HepG2 (cell line): Measurements from ENCODE around the gene PIK3C2B. TPM values are rescaled to one million over a fixed set of nuclear protein-coding genes. Genes with fewer than 3 reads are reported as not detected.

Source experiments
- EED ChIP-seq: sonication (generic); formaldehyde crosslinking; IDR thresholded peaks from 2 replicates; pipeline ENCODE4 v1.5.0; 2020; ENCODE audit warnings: mild to moderate bottlenecking, missing genetic modification reagents
- HMG20B ChIP-seq: conservative IDR thresholded peaks from 2 replicates; pipeline ENCODE4 v1.6.1; 2016; ENCODE audit warnings: missing genetic modification reagents, missing compliant biosample characterization
- HNF4A ChIP-seq: sonication (generic); formaldehyde crosslinking; IDR thresholded peaks from 2 replicates; pipeline ENCODE4 v1.4.0; 2020; ENCODE audit warnings: missing genetic modification reagents
- IKZF4 ChIP-seq: sonication (generic); formaldehyde crosslinking; IDR thresholded peaks from 2 replicates; pipeline ENCODE4 v1.5.1; 2020; ENCODE audit warnings: borderline replicate concordance, mild to moderate bottlenecking, low read depth, missing genetic modification reagents; ENCODE audit errors: not compliant biosample characterization
- IRF9 ChIP-seq: sonication (generic); formaldehyde crosslinking; IDR thresholded peaks from 2 replicates; pipeline ENCODE4 v1.8.0; 2022; ENCODE audit warnings: missing genetic modification reagents, mild to moderate bottlenecking, borderline replicate concordance
- KDM6A ChIP-seq: IDR thresholded peaks from 2 replicates; pipeline ENCODE4 v1.6.1; 2016; ENCODE audit warnings: low read depth
- KLF11 ChIP-seq: IDR thresholded peaks from 2 replicates; pipeline ENCODE4 v1.6.1; 2016; ENCODE audit warnings: missing compliant biosample characterization
- KLF12 ChIP-seq: sonication (generic); formaldehyde crosslinking; IDR thresholded peaks from 2 replicates; pipeline ENCODE4 v1.4.0; 2020; ENCODE audit warnings: missing genetic modification reagents, borderline replicate concordance
- MBD4 ChIP-seq: IDR thresholded peaks from 2 replicates; pipeline ENCODE4 v1.6.1; 2012; ENCODE audit warnings: low read length, inconsistent platforms, borderline replicate concordance
- RAD51 ChIP-seq: fragments of 450-650 bp; IDR thresholded peaks from 2 replicates; pipeline ENCODE4 v1.6.1; 2016; ENCODE audit warnings: borderline replicate concordance
- RBM22 ChIP-seq: fragments of 200-400 bp; formaldehyde crosslinking; optimal IDR thresholded peaks from 2 replicates; pipeline ENCODE3; 2017; ENCODE audit warnings: mild to moderate bottlenecking, low read length, moderate library complexity
- SMYD3 ChIP-seq: sonication (generic); formaldehyde crosslinking; IDR thresholded peaks from 2 replicates; pipeline ENCODE4 v1.8.1; 2023; ENCODE audit warnings: mild to moderate bottlenecking, missing genetic modification reagents
- SRF ChIP-seq: IDR thresholded peaks from 2 replicates; pipeline ENCODE4 v1.6.1; 2011; ENCODE audit warnings: mild to moderate bottlenecking, low read depth, low read length, moderate library complexity
- TBX3 ChIP-seq: fragments of 450-650 bp; IDR thresholded peaks from 2 replicates; pipeline ENCODE4 v1.6.1; 2017; ENCODE audit warnings: antibody characterized with exemption, mild to moderate bottlenecking, inconsistent platforms, borderline replicate concordance
- TEAD3 ChIP-seq: optimal IDR thresholded peaks from 2 replicates; pipeline ENCODE3; 2016; ENCODE audit warnings: borderline replicate concordance
- TGIF2 ChIP-seq: IDR thresholded peaks from 2 replicates; pipeline ENCODE4 v1.6.1; 2016; ENCODE audit warnings: control low read depth, missing compliant biosample characterization
- TIGD3 ChIP-seq: sonication (generic); formaldehyde crosslinking; IDR thresholded peaks from 2 replicates; pipeline ENCODE4 v1.5.1; 2020; ENCODE audit warnings: mild to moderate bottlenecking, missing genetic modification reagents, borderline replicate concordance
- U2AF1 ChIP-seq: fragments of 200-400 bp; formaldehyde crosslinking; optimal IDR thresholded peaks from 2 replicates; pipeline ENCODE3; 2017; ENCODE audit warnings: mild to moderate bottlenecking, low read depth, low read length
- ZFP1 ChIP-seq: IDR thresholded peaks from 2 replicates; pipeline ENCODE4 v1.6.1; 2016
- ZMAT3 ChIP-seq: sonication (generic); formaldehyde crosslinking; conservative IDR thresholded peaks from 2 replicates; pipeline ENCODE4 v1.7.0; 2021; ENCODE audit warnings: missing genetic modification reagents
- ZNF121 ChIP-seq: sonication (generic); formaldehyde crosslinking; IDR thresholded peaks from 2 replicates; pipeline ENCODE4 v1.5.0; 2020; ENCODE audit warnings: mild to moderate bottlenecking, missing genetic modification reagents
- ZNF510 ChIP-seq: sonication (generic); formaldehyde crosslinking; IDR thresholded peaks from 2 replicates; pipeline ENCODE4 v1.4.0; 2020; ENCODE audit warnings: low read depth, mild to moderate bottlenecking, missing genetic modification reagents
- ZNF543 ChIP-seq: sonication (generic); formaldehyde crosslinking; IDR thresholded peaks from 2 replicates; pipeline ENCODE4 v1.4.0; 2020; ENCODE audit warnings: mild to moderate bottlenecking, missing genetic modification reagents
- ZNF550 ChIP-seq: sonication (generic); formaldehyde crosslinking; IDR thresholded peaks from 2 replicates; pipeline ENCODE4 v1.4.0; 2020; ENCODE audit warnings: mild to moderate bottlenecking, missing genetic modification reagents, borderline replicate concordance
- ZNF558 ChIP-seq: sonication (generic); formaldehyde crosslinking; IDR thresholded peaks from 2 replicates; pipeline ENCODE4 v1.9.0; 2022; ENCODE audit warnings: mild to moderate bottlenecking, missing genetic modification reagents, borderline replicate concordance
- ZNF776 ChIP-seq: sonication (generic); formaldehyde crosslinking; IDR thresholded peaks from 2 replicates; pipeline ENCODE4 v1.4.0; 2020; ENCODE audit warnings: mild to moderate bottlenecking, missing genetic modification reagents
- ZSCAN20 ChIP-seq: sonication (generic); formaldehyde crosslinking; IDR thresholded peaks from 2 replicates; pipeline ENCODE4 v1.4.0; 2020; ENCODE audit warnings: missing genetic modification reagents, mild to moderate bottlenecking, borderline replicate concordance
- polyA plus RNA-seq, 8 experiments: library from polyadenylated mRNA; depleted of rRNA in 3 of 8; stranded (reverse) in 7 of 8; unstranded in 1 of 8; fragments of >200 nt; fragmentation: Illumina TruSeq in 4 of 8; extraction: Trizol in 4 of 8; gene quantifications; 2 replicates each; pipeline versions ENCODE4 v1.2.1 to v1.2.3, GENCODE V29; 2011 to 2016; ENCODE audit warnings: low read depth in 4 of 8, missing spikeins in 1 of 8, mixed read lengths in 1 of 8; ENCODE audit not compliant: insufficient read depth in 1 of 8
- total RNA-seq, 5 experiments: library from RNA; depleted of rRNA; stranded (reverse); fragments of >200 nt; fragmentation: Illumina TruSeq; extraction: Trizol; gene quantifications; 2 replicates each; pipeline ENCODE4 v1.2.3, GENCODE V29; 2016; ENCODE audit warnings: low read depth in 1 of 5
- TF ChIP-seq, protein P1 (sequence below): IDR thresholded peaks from 2 replicates; pipeline ENCODE4 v1.6.1; 2016; ENCODE audit warnings: mild to moderate bottlenecking
- TF ChIP-seq, protein P2 (sequence below): sonication (generic); formaldehyde crosslinking; IDR thresholded peaks from 2 replicates; pipeline ENCODE4 v1.8.1; 2023; ENCODE audit warnings: mild to moderate bottlenecking, missing genetic modification reagents, borderline replicate concordance

The PIK3C2B gene
- total and polyA plus RNA-seq, 2 of the 13 experiments (the other 11 are each of a cell fraction or from before 2014, with no cell fraction given), result 3.4 to 4.5 TPM

DNA sequence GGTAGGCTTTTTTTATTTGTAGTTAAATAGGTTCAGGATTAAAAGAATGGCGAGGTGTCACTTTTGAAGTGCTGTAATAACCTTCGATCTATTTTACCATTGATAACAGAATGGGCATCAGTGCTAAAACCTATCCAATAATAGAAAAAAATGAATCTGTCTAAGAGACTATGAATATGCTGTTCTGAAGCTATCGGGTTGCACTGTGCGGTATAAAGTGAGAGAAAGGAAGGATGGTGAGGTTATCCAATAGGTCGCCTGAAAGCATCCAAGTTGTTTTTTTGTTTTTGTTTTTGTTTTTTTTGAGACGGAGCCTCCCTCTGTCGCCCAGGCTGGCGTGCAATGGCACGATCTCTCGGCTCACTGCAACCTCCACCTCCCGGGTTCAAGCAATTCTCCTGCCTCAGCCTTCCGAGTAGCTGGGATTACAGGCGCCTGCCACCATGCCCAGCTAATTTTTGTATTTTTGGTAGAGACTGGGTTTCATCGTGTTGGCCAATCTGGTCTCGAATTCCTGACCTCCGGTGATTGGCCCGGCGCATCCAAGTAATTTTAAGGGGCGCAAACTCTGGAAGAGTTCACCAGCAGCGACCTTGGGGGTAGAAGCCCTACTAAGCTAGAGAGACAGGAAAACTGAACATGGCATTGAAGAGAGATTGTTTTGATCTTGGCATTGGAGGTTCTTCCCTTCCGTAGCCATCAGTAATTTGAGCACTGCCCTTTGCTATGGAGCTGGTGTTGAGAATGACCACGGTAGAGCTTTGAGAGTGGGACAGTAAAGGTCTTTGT, 12.9 kb upstream of the PIK3C2B start (continued):
- TF ChIP-seq ZNF558 (CRISPR knock-in tag) (no peak), ZNF543 (CRISPR knock-in tag) (no peak), ZSCAN20 (no peak), KLF12 (CRISPR knock-in tag) (no peak), ZNF121 (0 out of 2 replicates have a peak, but pooled peaks have one; percentile 20), ZNF510 (CRISPR knock-in tag) (no peak), HNF4A (CRISPR knock-in tag) (no peak), RBM22 (no peak), SMYD3 (no peak), KDM6A (CRISPR knock-in tag) (no peak), TGIF2 (CRISPR knock-in tag) (no peak), HMG20B (CRISPR knock-in tag) (no peak), ZNF776 (CRISPR knock-in tag) (no peak), TIGD3 (CRISPR knock-in tag) (no peak), SRF (no peak), RAD51 (no peak), IRF9 (no peak), TBX3 (no peak), TEAD3 (no peak), U2AF1 (no peak), KLF11 (0 out of 2 replicates have a peak, but pooled peaks have one; percentile 19), ZNF550 (CRISPR knock-in tag) (no peak), IKZF4 (CRISPR knock-in tag) (no peak), MBD4 (no peak), EED (no peak), ZFP1 (CRISPR knock-in tag) (no peak), ZMAT3 (CRISPR knock-in tag) (no peak; the same call in 1 of the 2 replicates)
- TF ChIP-seq, protein P1, sequence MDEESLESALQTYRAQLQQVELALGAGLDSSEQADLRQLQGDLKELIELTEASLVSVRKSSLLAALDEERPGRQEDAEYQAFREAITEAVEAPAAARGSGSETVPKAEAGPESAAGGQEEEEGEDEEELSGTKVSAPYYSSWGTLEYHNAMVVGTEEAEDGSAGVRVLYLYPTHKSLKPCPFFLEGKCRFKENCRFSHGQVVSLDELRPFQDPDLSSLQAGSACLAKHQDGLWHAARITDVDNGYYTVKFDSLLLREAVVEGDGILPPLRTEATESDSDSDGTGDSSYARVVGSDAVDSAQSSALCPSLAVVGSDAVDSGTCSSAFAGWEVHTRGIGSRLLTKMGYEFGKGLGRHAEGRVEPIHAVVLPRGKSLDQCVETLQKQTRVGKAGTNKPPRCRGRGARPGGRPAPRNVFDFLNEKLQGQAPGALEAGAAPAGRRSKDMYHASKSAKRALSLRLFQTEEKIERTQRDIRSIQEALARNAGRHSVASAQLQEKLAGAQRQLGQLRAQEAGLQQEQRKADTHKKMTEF (CRISPR knock-in tag), result peak; percentile 6; the same call in 1 of the 2 replicates
- TF ChIP-seq, protein P2, sequence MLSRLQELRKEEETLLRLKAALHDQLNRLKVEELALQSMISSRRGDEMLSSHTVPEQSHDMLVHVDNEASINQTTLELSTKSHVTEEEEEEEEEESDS (CRISPR knock-in tag), result no peak
